ENCODE results near the gene DHX8.
"Not testable (repeated sequence)": the region's sequence is repeated elsewhere in the genome, so short reads cannot be mapped to it uniquely, and the experiment has no call there.

- not testable (repeated sequence) for TF ChIP-seq CTCF (IDR thresholded peaks at IDR 0.05; ENCODE audit: borderline replicate concordance, extremely low read depth, low read length, poor library complexity, severe bottlenecking); EZH2 (IDR thresholded peaks at IDR 0.05; ENCODE audit: borderline replicate concordance, low read depth, low read length, severe bottlenecking)
Measured at GRCh38 chr17:43509440-43509839, 25.7 kb downstream of the DHX8 start.

Measured in DND-41 (cell line).